ENCODE data around the gene CDC123.

Gene CDC123

GRCh38 chr10:12213621-12214020 lies 17.6 kb downstream of the CDC123 start:
- TF ChIP-seq CTCF (IDR thresholded peaks at IDR 0.05; ENCODE audit: insufficient read depth, low read length, poor library complexity, severe bottlenecking): no peak
- DNase-seq (ENCODE audit: extremely low read depth, insufficient read length): no peak
- peaks cover 14% of the 10 kb centered on the region for H3K36me3 ChIP-seq (ENCODE audit: control insufficient read depth, insufficient read depth, low read length)
- no peak overlapping the region for H3K4me3 ChIP-seq (replicated peaks; ENCODE audit: low read depth, low read length)
- no peaks in the 10 kb centered on the region for H3K27me3 ChIP-seq (replicated peaks; ENCODE audit: control insufficient read depth, insufficient read depth, low read length)

GRCh38 chr10:12214093-12214492 lies 18.1 kb downstream of the CDC123 start:
- Histone ChIP-seq H3K27me3 (replicated peaks; ENCODE audit: control insufficient read depth, insufficient read depth, low read length) (no peaks in the 10 kb centered on the region), H3K4me3 (replicated peaks; ENCODE audit: low read depth, low read length) (no peak overlapping the region), H3K36me3 (ENCODE audit: control insufficient read depth, insufficient read depth, low read length) (peaks cover 12% of the 10 kb centered on the region)
- no peak for DNase-seq (ENCODE audit: extremely low read depth, insufficient read length)
- TF ChIP-seq CTCF (IDR thresholded peaks at IDR 0.05; ENCODE audit: insufficient read depth, low read length, poor library complexity, severe bottlenecking): no peak

- no peak for DNase-seq (ENCODE audit: extremely low read depth, insufficient read length)
- TF ChIP-seq CTCF (IDR thresholded peaks at IDR 0.05; ENCODE audit: insufficient read depth, low read length, poor library complexity, severe bottlenecking): peak; percentile 67
- Histone ChIP-seq H3K4me3 (replicated peaks; ENCODE audit: low read depth, low read length) (no peak overlapping the region), H3K27me3 (replicated peaks; ENCODE audit: control insufficient read depth, insufficient read depth, low read length) (no peaks in the 10 kb centered on the region), H3K36me3 (ENCODE audit: control insufficient read depth, insufficient read depth, low read length) (peaks cover 9% of the 10 kb centered on the region)
Measured at GRCh38 chr10:12214763-12215218, 18.8 kb downstream of the CDC123 start.

GRCh38 chr10:12218991-12219390 lies 23.0 kb downstream of the CDC123 start:
- TF ChIP-seq CTCF (IDR thresholded peaks at IDR 0.05; ENCODE audit: insufficient read depth, low read length, poor library complexity, severe bottlenecking): no peak

GRCh38 chr10:12221323-12222298 lies 25.6 kb downstream of the CDC123 start:
- no peak for DNase-seq (ENCODE audit: extremely low read depth, insufficient read length)
- no peak overlapping the region for H3K4me3 ChIP-seq (replicated peaks; ENCODE audit: low read depth, low read length)

More at GRCh38 chr10:12218991-12219390, 23.0 kb downstream of the CDC123 start:
- no peak for DNase-seq (ENCODE audit: extremely low read depth, insufficient read length)
- Histone ChIP-seq H3K4me3 (replicated peaks; ENCODE audit: low read depth, low read length) (no peak overlapping the region), H3K27me3 (replicated peaks; ENCODE audit: control insufficient read depth, insufficient read depth, low read length) (no peaks in the 10 kb centered on the region), H3K36me3 (ENCODE audit: control insufficient read depth, insufficient read depth, low read length) (peaks cover 18% of the 10 kb centered on the region)

More at GRCh38 chr10:12221323-12222298, 25.6 kb downstream of the CDC123 start:
- Histone ChIP-seq H3K27me3 (replicated peaks; ENCODE audit: control insufficient read depth, insufficient read depth, low read length) (no peaks in the 10 kb centered on the region), H3K36me3 (ENCODE audit: control insufficient read depth, insufficient read depth, low read length) (peaks cover 20% of the 10 kb centered on the region)
- no peak for TF ChIP-seq CTCF (IDR thresholded peaks at IDR 0.05; ENCODE audit: insufficient read depth, low read length, poor library complexity, severe bottlenecking)
